Pancreas (tissue), 10 donors: ENCODE results near the gene AK9. TPM values are rescaled to one million over a fixed set of nuclear protein-coding genes. Genes with fewer than 3 reads are reported as not detected.

Experiments used
- ATAC-seq, 4 donors: fragments of 200-7000 bp; cut with Tn5 transposase; one replicate each; pipeline versions ENCODE4 v1.8.0 to v1.9.1; 2020; ENCODE audit warnings: mild to moderate bottlenecking in 4 of 4, moderate library complexity in 4 of 4
- DNase-seq, 6 donors: peaks; one replicate each; pipeline ENCODE4 v3.0.0-alpha.2; 2020
- FAIRE-seq: peaks from 2 replicates; lab custom pipeline; 2012; peaks lifted over from hg19 to GRCh38; lab: Jason Lieb, UNC
- H3K27ac ChIP-seq, 4 donors: fragments of 200-600 bp; sonication (generic); 1 replicate in 3 of 4; 2 replicates in 1 of 4; pipeline versions ENCODE4 v1.5.0 to v1.8.0; 2020
- H3K27me3 ChIP-seq, 4 donors: fragments of 200-600 bp; one replicate each; pipeline ENCODE4 v1.8.0; 2021
- H3K36me3 ChIP-seq, 3 donors: fragments of 200-600 bp; sonication (generic) in 1 of 3; one replicate each; pipeline versions ENCODE4 v1.5.0 to v1.8.0; 2020 to 2021
- H3K4me1 ChIP-seq, 3 donors: fragments of 200-600 bp; one replicate each; pipeline ENCODE4 v1.8.0; 2021
- H3K4me3 ChIP-seq, 4 donors: fragments of 200-600 bp; sonication (generic) in 2 of 4; one replicate each; pipeline versions ENCODE4 v1.5.0 to v1.8.0; 2020 to 2021
- H3K9me3 ChIP-seq, 4 donors: fragments of 200-600 bp; one replicate each; pipeline ENCODE4 v1.8.0; 2021
- CTCF ChIP-seq, 4 donors: fragments of 200-600 bp; sonication (generic) in 3 of 4; IDR thresholded peaks; one replicate each; pipeline versions ENCODE4 v1.5.0 to v1.8.0; 2021; ENCODE audit warnings: antibody characterized with exemption in 4 of 4
- WGBS, 2 donors: extraction: QIAGEN DNeasy Blood & Tissue Kit; methylation state at CpG; one replicate each; pipeline ENCODE4 v1.1.7; 2013; 5-methylcytosine and 5-hydroxymethylcytosine counted together
- intact Hi-C, 3 donors: fragments of 100-400 bp; cut with DNase I; formaldehyde crosslinking; loops; one replicate each; pipeline versions ENCODE4 v1.11.1 to v1.14.2; 2022
- polyA plus RNA-seq, 2 donors: library from polyadenylated mRNA; stranded (reverse); fragments of 200-250 nt; gene quantifications; one replicate each; pipeline ENCODE4 v1.2.3, GENCODE V29; 2013
- total RNA-seq, 6 donors: library from RNA; stranded (reverse); fragmentation: NEBNext Ultra II Directional in 4 of 6; extraction: Animal tissue kit (Norgen Biotek cat#: 25700) in 4 of 6; gene quantifications; one replicate each; pipeline versions ENCODE4 v1.2.1 to v1.2.4, GENCODE V29; 2021 to 2023
- donor health status: healthy with polysubstance abuse.
- donor health status: DM: no; HTN: no; CAD: no; lungs with moderate emphysema.
- donor health status: DM: no; HTN: no; CAD: no.
- donor health status: control.
- donor health status: control.
- donor health status: Bipolar disorder and iron deficiency.
- donor health status: DM: yes; HTN: yes; CAD: no.
- donor health status: DM: no; HTN: no; CAD: no.
- donor health status: DM: no; HTN: no; CAD: no.
- donor health status: DM: yes; HTN: yes; CAD: no.

AK9 gene
- total and polyA plus RNA-seq, 8 donors = 2.0 to 6.0 (median 3.6) TPM

GRCh38 chr6:109516929-109517328 lies 174.1 kb downstream of the AK9 start:
- Histone ChIP-seq H3K36me3 (no peaks in the 10 kb centered on the region), H3K9me3 (no peaks in the 10 kb centered on the region), H3K27ac (no peak overlapping the region), H3K27me3 (no peaks in the 10 kb centered on the region), H3K4me3 (no peak overlapping the region), H3K4me1 (no peaks in the 10 kb centered on the region)
- TF ChIP-seq CTCF (IDR thresholded peaks at IDR 0.05) = no peak
- 72 to 74% methylated on average over 3 of the region's 3 CpGs for WGBS, 2 donors
- ATAC-seq (no peak), DNase-seq (no peak), FAIRE-seq (no peak)
- intact Hi-C loops = no loop called here

DNA sequence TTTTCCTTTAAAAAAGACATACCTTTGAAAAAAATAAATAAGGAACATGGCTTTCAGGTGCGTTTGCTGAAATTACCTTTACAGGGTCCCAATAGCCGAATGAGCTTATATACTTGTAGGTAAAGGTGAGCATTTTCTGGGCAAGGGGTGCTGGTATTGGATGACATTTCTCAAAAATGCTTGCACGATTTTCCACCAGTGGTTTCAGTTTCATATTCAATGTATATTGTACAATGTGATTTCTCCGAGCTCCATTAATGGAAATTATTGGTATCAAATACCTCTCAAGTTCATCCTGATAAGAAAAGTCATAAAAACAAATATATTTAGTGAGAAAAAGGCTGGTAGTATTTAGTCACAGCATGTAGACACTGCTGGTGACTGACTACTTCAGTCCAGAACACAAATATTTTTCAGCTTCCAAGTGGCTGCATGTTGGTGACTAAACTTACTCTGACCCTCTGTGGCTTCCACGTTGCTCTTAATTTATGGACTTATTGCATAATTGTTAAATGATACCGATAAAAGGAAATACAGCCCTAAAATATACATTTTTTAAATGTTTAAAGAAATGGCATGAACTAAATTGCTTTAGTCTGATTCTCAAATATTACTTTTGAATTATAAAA lies 175.1 kb downstream of the AK9 start:
- no peak for DNase-seq

DNA sequence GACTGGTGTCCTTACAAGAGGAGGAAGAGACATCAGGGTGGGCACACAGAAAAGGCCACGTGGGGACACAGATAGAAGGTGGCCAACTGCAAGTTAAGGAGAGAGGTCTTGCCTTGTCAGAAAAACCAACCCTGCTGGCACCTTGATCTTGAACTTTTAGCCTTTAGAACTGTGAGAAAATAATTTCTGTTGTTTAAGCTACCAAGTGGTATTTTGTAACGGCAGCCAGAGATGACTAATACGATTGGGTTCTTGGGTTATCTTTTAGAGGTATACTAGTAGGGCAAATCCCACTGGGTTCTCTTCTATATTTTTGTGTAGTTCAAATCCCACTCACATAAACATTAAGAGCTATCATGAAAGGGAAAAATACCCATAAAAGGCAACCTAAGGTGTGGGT lies 176.1 kb downstream of the AK9 start:
- Histone ChIP-seq H3K36me3 (no peaks in the 10 kb centered on the region), H3K4me3 (no peak overlapping the region), H3K27ac (no peak overlapping the region), H3K4me1 (no peaks in the 10 kb centered on the region), H3K9me3 (no peaks in the 10 kb centered on the region), H3K27me3 (no peaks in the 10 kb centered on the region)
- FAIRE-seq = no peak
- 87% methylated on average over 3 of the region's 3 CpGs for WGBS, 2 donors
- no peak for DNase-seq
- intact Hi-C loops = no loop called here
- no peak for ATAC-seq
- TF ChIP-seq CTCF (IDR thresholded peaks at IDR 0.05) = no peak

More for the DNA sequence above, 175.1 kb downstream of the AK9 start:
- no peaks in the 10 kb centered on the region for H3K9me3 ChIP-seq
- H3K4me1 ChIP-seq = no peaks in the 10 kb centered on the region
- intact Hi-C loops = no loop called here
- H3K27ac ChIP-seq = no peak overlapping the region
- no peak for TF ChIP-seq CTCF (IDR thresholded peaks at IDR 0.05)
- no peak for ATAC-seq
- no peaks in the 10 kb centered on the region for H3K27me3 ChIP-seq
- H3K4me3 ChIP-seq = no peak overlapping the region
- no peaks in the 10 kb centered on the region for H3K36me3 ChIP-seq
- 67 to 75% methylated on average over 6 of the region's 6 CpGs for WGBS, 2 donors
- no peak for FAIRE-seq

GRCh38 chr6:109513571-109514071 lies 177.4 kb downstream of the AK9 start:
- no peak for ATAC-seq
- no peak for TF ChIP-seq CTCF (IDR thresholded peaks at IDR 0.05)
- WGBS, 2 donors = 75 to 84% methylated on average over 2 of the region's 2 CpGs
- H3K4me1 ChIP-seq = no peaks in the 10 kb centered on the region
- no peaks in the 10 kb centered on the region for H3K27me3 ChIP-seq
- no peak for DNase-seq
- no peaks in the 10 kb centered on the region for H3K9me3 ChIP-seq
- intact Hi-C loops = no loop called here
- H3K36me3 ChIP-seq = no peaks in the 10 kb centered on the region
- no peak overlapping the region for H3K27ac ChIP-seq
- no peak for FAIRE-seq
- H3K4me3 ChIP-seq = no peak overlapping the region

DNA sequence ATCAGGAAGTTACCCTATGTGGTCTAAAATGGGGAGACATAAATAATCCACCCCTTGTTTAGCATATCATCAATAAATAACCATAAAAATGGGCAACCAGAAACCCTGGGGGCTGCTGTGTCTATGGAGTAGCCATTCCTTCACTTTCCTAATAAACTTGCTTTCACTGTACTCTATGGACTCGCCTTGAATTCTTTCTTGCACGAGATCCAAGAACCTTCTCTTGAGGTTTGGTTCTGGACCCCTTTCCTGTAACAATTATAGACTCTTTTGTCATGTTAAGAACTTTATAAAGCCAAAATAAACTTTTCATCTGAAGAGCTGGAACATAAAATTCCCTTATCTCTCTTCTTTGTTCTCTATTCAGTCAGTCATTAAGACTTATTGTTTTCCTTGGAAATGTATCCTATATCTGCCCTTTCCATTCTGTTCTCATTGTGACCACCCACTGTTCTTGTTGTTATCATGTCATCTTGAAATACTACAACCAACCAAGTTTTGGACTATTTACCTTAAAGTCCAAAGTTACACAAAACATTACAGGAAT lies 178.7 kb downstream of the AK9 start:
- H3K36me3 ChIP-seq = no peaks in the 10 kb centered on the region
- no peak for TF ChIP-seq CTCF (IDR thresholded peaks at IDR 0.05)
- no peak for FAIRE-seq
- H3K27ac ChIP-seq = no peak overlapping the region
- 86% methylated on average over 2 of the region's 2 CpGs for WGBS, 2 donors
- no peak for DNase-seq
- H3K4me1 ChIP-seq = no peaks in the 10 kb centered on the region
- H3K27me3 ChIP-seq = no peaks in the 10 kb centered on the region
- intact Hi-C loops = no loop called here
- H3K9me3 ChIP-seq = no peaks in the 10 kb centered on the region
- ATAC-seq = no peak
- no peak overlapping the region for H3K4me3 ChIP-seq
